IPS-NIHi11 (cell line): Measurements from ENCODE around the gene ZFYVE26.
"Not testable (repeated sequence)": the region's sequence is repeated elsewhere in the genome, so short reads cannot be mapped to it uniquely, and the experiment has no call there.

Experiments
- DNase-seq: peaks from one replicate; pipeline ENCODE4 v3.0.0; 2012; ENCODE audit warnings: mixed read lengths, low spot score

ZFYVE26 gene

DNA sequence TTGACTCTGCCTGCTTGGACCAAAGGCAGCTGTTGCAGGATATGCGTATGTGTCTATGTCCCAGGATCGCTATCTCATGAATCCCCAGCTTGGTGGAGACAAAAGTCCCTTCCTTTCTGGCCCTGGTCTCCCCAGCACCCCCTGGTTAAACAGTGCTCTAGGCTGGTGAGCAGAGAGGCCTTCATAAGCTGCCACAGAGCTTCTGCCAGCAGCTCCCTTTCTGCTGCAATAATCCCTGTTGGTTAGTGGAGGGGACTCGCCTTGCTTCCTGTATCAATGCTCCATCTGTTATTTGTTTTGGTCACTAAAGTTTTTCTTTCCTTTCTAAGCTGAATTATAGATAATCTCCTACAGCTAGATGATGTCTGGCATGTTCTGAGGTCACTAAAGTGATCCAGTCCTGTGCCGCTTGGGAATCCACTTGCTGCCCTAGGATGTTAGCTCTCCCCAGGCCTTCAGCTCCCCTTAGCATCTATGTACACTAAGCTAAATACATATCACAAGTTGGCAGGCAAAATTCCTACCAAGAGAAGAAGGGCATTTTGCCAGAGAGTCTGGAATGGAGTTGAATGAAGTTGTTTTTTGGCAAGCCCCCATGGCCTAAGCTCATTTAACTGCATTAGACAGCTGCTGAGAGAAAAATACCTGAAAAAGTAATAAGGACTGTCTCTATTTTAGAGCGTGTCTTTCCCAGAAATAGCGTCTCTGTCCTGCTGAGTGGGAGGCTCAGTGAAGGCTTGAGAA is 66.9 kb downstream of the ZFYVE26 start:
- DNase-seq, result no peak

GRCh38 chr14:67748312-67748711 is 68.1 kb downstream of the ZFYVE26 start:
- DNase-seq, result no peak

GRCh38 chr14:67746927-67747326 is 69.5 kb downstream of the ZFYVE26 start:
- no peak for DNase-seq

DNA sequence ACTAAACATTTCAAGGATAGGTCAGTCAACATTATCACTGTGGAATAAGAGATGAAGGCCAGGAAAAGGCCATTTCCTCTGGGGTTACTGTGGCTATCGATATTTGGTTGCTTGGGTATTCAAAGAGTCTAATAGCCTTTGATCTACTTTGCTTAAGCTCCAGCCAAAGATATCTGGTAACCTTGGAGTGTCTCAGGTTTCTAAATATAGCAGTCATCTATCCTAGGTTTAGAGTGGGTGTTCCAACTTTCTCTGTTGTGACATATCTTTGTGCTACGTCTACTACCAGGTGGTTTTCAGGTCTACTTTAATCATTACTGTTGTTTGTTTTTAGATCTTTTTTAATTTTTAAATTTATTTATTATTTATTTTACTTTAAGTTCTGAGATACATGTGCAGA is 72.3 kb downstream of the ZFYVE26 start:
- DNase-seq, result no peak

GRCh38 chr14:67738740-67739504 is 77.5 kb downstream of the ZFYVE26 start:
- DNase-seq, result no peak

DNA sequence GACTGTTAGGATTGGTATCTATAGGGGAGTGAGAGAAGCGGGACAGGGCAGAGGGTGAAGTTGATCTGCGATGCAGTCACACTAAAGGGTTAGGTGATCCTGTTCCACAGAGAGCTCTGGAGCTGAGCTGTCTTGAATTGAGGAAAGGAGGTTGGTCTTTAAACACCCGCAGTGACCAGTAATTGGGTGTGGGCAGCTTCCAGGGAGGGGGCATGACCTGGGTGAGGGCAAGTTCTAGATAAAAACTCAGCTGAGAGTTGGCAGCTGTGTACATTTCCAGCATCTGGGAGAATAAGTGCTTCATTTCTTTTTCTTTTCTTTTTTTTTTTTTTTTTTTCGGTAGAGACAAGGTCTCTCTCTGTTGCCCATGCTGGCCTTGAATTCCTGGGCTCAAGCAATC is 79.6 kb downstream of the ZFYVE26 start:
- DNase-seq, result no peak

- no peak for DNase-seq
Measured at GRCh38 chr14:67735336-67736147, 80.8 kb downstream of the ZFYVE26 start.

GRCh38 chr14:67734675-67735074 is 81.7 kb downstream of the ZFYVE26 start:
- peak; percentile 46 for DNase-seq

- DNase-seq, result no peak
Measured at GRCh38 chr14:67733616-67734015, 82.8 kb downstream of the ZFYVE26 start.

DNA sequence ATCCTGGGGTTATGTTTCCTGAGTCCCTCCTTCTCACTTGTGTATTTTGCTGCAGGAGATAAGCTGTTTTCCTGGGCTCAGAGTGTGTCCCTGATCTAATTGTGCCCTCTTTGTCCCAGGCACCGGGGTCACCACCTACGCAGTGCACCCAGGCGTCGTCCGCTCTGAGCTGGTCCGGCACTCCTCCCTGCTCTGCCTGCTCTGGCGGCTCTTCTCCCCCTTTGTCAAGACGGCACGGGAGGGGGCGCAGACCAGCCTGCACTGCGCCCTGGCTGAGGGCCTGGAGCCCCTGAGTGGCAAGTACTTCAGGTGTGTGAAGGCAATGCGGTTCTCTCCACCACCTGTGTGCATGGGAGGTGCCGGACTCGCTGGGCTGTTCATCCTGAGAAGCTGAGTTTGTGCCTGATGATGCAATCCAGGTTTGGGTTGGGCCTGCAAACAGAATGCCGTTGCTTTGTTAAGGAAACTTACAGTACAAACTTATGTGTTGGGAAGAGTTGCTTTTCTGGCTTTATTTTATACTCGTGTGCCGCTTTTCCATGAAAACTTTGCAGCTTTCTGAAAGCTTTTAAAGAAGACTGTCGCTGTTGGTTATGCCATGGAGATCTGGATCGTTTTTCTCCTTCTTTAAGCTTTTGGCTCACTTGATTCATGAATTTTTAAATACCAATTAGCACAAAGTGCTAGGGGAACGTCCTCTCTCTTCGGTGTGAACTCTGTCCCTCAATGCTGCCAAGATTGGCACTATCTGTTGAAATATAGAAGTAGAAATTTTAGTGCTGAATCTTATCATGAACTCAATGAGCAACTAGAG is 87.1 kb downstream of the ZFYVE26 start:
- peak; percentile 69 for DNase-seq

DNA sequence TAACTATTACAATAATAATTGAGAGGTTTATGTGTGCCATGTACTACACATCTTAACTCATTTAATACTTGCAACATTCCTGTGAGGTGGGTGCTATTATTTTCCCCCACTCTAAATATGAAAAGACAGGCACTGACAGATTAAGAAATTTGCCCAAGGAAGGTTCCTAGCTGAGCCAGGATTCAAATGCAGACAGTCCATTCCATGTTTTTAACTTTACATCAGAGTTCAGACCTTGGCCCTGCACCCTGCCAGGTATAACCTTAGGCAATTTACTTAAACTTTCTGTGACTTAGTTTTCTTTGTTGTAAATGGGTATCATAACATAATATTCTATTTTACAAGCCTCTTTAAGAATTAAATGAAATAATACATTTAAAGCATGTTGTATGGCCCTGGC is 88.1 kb downstream of the ZFYVE26 start:
- DNase-seq, result no peak

GRCh38 chr14:67727361-67727760 is 89.0 kb downstream of the ZFYVE26 start:
- DNase-seq, result no peak

DNA sequence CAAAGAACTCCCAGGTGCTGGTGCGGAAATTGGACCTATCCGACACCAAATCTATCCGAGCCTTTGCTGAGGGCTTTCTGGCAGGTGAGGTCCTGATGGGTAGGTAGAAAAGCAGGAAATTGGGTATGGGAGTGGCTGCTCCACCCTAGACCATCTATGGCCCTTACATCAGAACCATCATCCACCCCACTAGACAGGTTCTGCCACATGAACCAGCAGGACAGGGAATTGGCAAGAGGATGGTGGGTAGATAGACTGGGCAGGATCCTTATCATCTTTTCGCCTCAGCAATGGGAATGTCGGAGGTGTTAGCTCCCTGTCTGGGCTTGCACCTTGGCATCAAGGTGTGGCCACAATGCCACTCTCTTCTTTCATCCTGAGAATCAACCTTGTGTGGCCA is 91.2 kb downstream of the ZFYVE26 start:
- no peak for DNase-seq

GRCh38 chr14:67722293-67722692 is 94.1 kb downstream of the ZFYVE26 start:
- DNase-seq, result peak; percentile 39

- DNase-seq, result no peak
Measured at GRCh38 chr14:67721875-67722274, 94.5 kb downstream of the ZFYVE26 start.

DNA sequence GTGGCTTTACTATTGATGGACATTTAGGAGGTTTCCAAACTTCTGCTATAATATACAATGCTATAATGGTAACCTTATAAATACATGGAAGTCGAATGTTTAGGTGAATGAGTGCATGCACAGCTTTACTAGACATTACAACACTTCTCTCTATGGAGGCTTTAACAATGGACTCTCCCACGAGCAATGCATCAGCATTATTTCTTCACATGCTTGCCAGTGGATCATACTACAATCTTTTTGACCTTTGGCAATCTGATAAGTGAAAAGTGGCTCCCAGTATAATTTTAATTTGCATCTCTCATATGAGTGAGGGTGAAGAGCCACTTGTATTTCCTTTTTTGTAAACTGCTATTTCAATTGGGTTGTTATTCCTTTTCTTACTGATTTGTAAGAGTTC is 96.5 kb downstream of the ZFYVE26 start:
- no peak for DNase-seq

DNA sequence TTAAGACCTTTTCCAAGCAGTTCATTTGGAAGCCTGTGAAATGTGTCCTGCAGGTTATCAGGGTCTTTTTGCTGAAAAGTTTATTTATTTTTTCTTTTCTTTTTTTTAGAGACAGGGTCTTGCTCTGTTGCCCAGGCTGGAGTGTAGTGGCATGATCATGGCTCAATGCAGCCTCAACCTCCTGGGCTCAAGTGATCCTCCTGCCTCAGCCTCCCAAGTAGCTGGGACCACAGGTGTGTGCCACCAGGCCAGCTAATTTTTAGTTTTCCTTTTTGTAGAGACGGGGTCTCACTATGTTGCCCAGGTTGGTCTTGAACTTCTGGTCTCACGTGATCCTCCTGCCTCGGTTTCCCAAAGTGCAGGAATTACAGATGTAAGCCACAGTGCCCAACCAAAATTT is 97.0 kb downstream of the ZFYVE26 start:
- not testable (repeated sequence) for DNase-seq

DNA sequence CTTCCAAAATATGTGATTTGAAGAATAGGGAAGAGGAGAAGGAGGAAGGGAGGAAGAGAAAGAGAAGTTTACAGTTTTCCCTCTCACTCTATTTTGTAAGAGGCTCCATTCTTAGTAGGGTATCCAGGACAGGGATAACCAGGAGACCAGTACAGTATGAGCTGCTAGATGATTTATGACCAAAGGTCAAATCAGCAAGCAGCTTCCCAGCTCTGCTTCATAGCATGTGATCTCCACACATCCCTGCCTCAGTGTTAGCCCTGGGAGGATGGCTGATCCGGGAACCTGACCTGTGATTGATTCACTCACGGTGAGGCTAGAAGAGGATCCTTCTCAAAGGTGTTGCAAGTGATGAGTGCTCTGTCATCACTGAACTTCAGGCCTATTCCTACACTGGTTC is 98.1 kb downstream of the ZFYVE26 start:
- DNase-seq, result no peak

GRCh38 chr14:67717048-67717447 is 99.3 kb downstream of the ZFYVE26 start:
- no peak for DNase-seq

DNA sequence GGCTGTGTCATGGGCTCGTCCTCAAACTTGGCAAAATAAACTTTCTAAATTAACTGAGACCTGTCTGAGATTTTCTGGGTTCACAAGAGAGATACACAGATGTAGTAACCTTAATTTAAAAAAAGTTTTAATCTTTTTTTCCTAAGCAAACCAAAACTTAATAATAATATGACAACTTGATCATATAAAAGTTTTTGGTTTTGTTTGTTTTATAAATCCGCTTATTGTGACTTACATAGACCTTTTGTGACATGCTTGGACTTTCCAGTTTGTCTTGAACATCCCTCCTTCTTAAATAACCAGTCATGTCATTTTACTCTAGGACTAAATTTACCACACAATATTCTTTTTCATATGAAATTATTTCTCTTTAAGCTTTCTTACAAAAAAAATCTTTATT is 106.2 kb downstream of the ZFYVE26 start:
- no peak for DNase-seq

GRCh38 chr14:67709796-67710195 is 106.6 kb downstream of the ZFYVE26 start:
- not testable (repeated sequence) for DNase-seq

- not testable (repeated sequence) for DNase-seq
Measured at GRCh38 chr14:67709346-67709745, 107.0 kb downstream of the ZFYVE26 start.
